Measurements from ENCODE around the gene TAOK1.

Gene TAOK1

GRCh38 chr17:29573558-29573869, 183.4 kb downstream of the TAOK1 start:
- Histone ChIP-seq H3K4me3 (ENCODE audit: low read depth, low read length) (no peak overlapping the region), H3K27me3 (replicated peaks) (no peaks in the 10 kb centered on the region), H3K27ac (no peak overlapping the region), H3K36me3 (replicated peaks) (peaks cover 46% of the 10 kb centered on the region)
- TF ChIP-seq, protein P1, sequence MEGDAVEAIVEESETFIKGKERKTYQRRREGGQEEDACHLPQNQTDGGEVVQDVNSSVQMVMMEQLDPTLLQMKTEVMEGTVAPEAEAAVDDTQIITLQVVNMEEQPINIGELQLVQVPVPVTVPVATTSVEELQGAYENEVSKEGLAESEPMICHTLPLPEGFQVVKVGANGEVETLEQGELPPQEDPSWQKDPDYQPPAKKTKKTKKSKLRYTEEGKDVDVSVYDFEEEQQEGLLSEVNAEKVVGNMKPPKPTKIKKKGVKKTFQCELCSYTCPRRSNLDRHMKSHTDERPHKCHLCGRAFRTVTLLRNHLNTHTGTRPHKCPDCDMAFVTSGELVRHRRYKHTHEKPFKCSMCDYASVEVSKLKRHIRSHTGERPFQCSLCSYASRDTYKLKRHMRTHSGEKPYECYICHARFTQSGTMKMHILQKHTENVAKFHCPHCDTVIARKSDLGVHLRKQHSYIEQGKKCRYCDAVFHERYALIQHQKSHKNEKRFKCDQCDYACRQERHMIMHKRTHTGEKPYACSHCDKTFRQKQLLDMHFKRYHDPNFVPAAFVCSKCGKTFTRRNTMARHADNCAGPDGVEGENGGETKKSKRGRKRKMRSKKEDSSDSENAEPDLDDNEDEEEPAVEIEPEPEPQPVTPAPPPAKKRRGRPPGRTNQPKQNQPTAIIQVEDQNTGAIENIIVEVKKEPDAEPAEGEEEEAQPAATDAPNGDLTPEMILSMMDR (IDR thresholded peaks at IDR 0.05; ENCODE audit: low read depth, low read length, missing control alignments): no peak
- in situ Hi-C loops (cut with HindIII; ENCODE audit: low pct_ligation_motif_present, low sequenced_read_pairs): no loop called here
- DNase-seq: no peak

GRCh38 chr17:29573871-29574731, 183.9 kb downstream of the TAOK1 start:
- no peak for DNase-seq
- in situ Hi-C loops (cut with HindIII; ENCODE audit: low pct_ligation_motif_present, low sequenced_read_pairs): no loop called here
- Histone ChIP-seq H3K4me3 (ENCODE audit: low read depth, low read length) (no peak overlapping the region), H3K36me3 (replicated peaks) (peaks cover 46% of the 10 kb centered on the region), H3K27me3 (replicated peaks) (no peaks in the 10 kb centered on the region), H3K27ac (no peak overlapping the region)
- TF ChIP-seq, protein P1 (IDR thresholded peaks at IDR 0.05; ENCODE audit: low read depth, low read length, missing control alignments): no peak

- Histone ChIP-seq H3K36me3 (replicated peaks) (peaks cover 46% of the 10 kb centered on the region), H3K4me3 (ENCODE audit: low read depth, low read length) (no peak overlapping the region), H3K27ac (no peak overlapping the region), H3K27me3 (replicated peaks) (no peaks in the 10 kb centered on the region)
- no peak for DNase-seq
- in situ Hi-C loops (cut with HindIII; ENCODE audit: low pct_ligation_motif_present, low sequenced_read_pairs): no loop called here
- TF ChIP-seq, protein P1 (IDR thresholded peaks at IDR 0.05; ENCODE audit: low read depth, low read length, missing control alignments): no peak
These were observed 184.8 kb downstream of the TAOK1 start for GRCh38 chr17:29574732-29575510.

DNA sequence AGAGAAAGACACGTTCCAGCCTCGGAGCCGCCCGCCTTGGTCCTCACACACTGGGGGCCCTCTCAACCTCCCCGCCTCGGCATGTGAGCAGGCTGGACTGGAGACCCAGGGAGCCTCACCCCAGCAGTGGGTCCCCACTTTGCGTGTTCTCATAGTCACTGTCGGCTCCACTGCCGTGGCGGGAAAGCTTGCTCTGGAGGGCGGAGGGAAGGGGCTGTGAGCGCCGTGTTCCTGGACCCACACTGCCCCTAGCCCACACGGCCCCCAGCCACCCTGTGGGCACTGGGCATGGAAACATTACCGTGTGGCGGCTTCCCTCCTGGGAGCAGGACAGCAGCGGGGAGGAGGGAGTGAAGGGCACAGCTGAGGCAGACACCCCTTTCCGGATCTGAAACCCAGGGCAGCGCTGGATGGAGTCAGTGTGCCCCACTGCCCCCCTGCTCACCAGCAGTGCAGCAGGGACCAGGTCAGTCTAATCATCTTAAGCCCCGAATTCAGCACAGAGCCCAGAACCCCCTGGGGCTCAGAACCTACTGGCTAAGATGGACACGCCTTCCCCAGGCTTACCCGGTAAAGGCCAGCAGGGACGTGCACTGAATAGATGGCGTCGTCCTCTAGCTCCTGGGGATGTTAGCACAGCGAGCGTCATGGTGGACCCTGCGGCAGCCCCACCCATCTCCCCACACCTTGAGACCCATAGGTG, 185.5 kb downstream of the TAOK1 start:
- in situ Hi-C loops (cut with HindIII; ENCODE audit: low pct_ligation_motif_present, low sequenced_read_pairs): no loop called here
- no peak overlapping the region for H3K4me3 ChIP-seq (ENCODE audit: low read depth, low read length)
- TF ChIP-seq, protein P1 (IDR thresholded peaks at IDR 0.05; ENCODE audit: low read depth, low read length, missing control alignments): no peak
- DNase-seq: no peak
- no peak overlapping the region for H3K27ac ChIP-seq
- H3K27me3 ChIP-seq (replicated peaks): no peaks in the 10 kb centered on the region
- peaks cover 46% of the 10 kb centered on the region for H3K36me3 ChIP-seq (replicated peaks)

DNA sequence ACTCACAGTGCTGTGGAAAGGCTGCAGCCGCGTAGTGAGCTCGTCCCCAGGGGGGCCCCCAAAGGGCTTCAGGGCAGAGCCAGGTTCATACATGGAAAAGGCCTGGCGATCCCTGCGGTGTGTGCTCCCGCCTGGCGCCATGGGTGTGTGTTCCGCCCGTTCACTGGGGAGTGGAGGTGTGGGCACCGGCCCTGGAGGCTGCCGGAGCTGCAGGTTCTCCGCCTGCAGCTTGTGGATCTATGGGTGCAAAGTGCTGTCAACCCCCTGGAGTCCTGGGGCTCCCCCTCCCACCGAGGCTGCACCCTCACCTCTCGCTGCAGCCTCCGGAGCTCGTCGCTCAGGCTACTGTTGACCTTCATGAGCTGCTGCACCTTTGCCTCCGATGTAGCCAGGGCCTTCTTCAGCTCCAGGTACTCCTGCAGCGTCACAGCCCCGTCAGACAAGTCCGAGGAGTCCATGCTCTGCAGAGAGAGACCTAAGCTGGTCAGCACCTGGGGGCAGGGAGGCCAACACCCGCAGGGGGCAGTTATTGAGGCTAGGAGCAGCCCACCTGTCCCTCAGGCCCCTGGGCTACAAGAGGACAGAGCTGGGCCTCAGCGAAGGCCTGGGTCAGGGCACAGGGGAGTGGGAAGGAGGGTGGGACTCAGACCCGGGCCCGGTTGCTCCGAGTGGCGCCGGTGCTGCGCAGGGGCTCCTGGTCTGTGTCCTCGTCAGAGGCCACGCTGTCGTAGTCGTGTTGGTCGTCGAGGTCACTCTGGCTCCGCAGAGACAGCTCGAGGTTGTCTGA, 186.2 kb downstream of the TAOK1 start:
- Histone ChIP-seq H3K36me3 (replicated peaks) (peaks cover 50% of the 10 kb centered on the region), H3K4me3 (ENCODE audit: low read depth, low read length) (no peak overlapping the region), H3K27me3 (replicated peaks) (no peaks in the 10 kb centered on the region), H3K27ac (no peak overlapping the region)
- TF ChIP-seq, protein P1 (IDR thresholded peaks at IDR 0.05; ENCODE audit: low read depth, low read length, missing control alignments): no peak
- DNase-seq: no peak
- in situ Hi-C loops (cut with HindIII; ENCODE audit: low pct_ligation_motif_present, low sequenced_read_pairs): no loop called here

Measured in brain microvascular endothelial cell (primary cell).